SK-N-SH treated with all-trans-retinoic acid at 6 μM for 48 hours (cell line): Measurements from ENCODE around the gene CFDP1.

Source experiments
- ATAC-seq: fragments of 200-7000 bp; cut with Tn5 transposase; 3 replicates; pipeline ENCODE4 v1.9.1; 2020; ENCODE audit warnings: mild to moderate bottlenecking, moderate library complexity
- ARNTL ChIP-seq: fragments of 450-650 bp; formaldehyde crosslinking; IDR thresholded peaks from 2 replicates; pipeline ENCODE4 v1.5.0; 2020; ENCODE audit warnings: low read depth, mild to moderate bottlenecking, moderate library complexity, borderline replicate concordance
- BACH2 ChIP-seq: fragments of 250-450 bp; sonication (Bioruptor Pico); IDR thresholded peaks from 2 replicates; pipeline ENCODE4 v1.9.0; 2021; ENCODE audit warnings: mild to moderate bottlenecking, borderline replicate concordance
- CREB5 ChIP-seq: fragments of 250-450 bp; sonication (Bioruptor Pico); IDR thresholded peaks from 2 replicates; pipeline ENCODE4 v1.5.1; 2020; ENCODE audit warnings: low read depth, mild to moderate bottlenecking, moderate library complexity
- CSDC2 ChIP-seq: fragments of 250-450 bp; sonication (Bioruptor Pico); IDR thresholded peaks from 2 replicates; pipeline ENCODE4 v1.5.0; 2020; ENCODE audit warnings: mild to moderate bottlenecking, moderate library complexity
- CSRNP3 ChIP-seq: fragments of 250-450 bp; sonication (Bioruptor Pico); IDR thresholded peaks from 2 replicates; pipeline ENCODE4 v1.5.1; 2021; ENCODE audit warnings: mild to moderate bottlenecking, moderate library complexity
- ESRRG ChIP-seq: fragments of 250-450 bp; sonication (Bioruptor Pico); IDR thresholded peaks from 2 replicates; pipeline ENCODE4 v1.6.1; 2021; ENCODE audit warnings: mild to moderate bottlenecking
- GLIS3 ChIP-seq: fragments of 250-450 bp; sonication (Bioruptor Pico); IDR thresholded peaks from 2 replicates; pipeline ENCODE4 v1.5.0; 2020; ENCODE audit warnings: mild to moderate bottlenecking, moderate library complexity
- ISL1 ChIP-seq: fragments of 250-450 bp; sonication (Bioruptor Pico); IDR thresholded peaks from 2 replicates; pipeline ENCODE4 v2.1.2; 2022; ENCODE audit warnings: mild to moderate bottlenecking, moderate library complexity
- OSR1 ChIP-seq: fragments of 250-450 bp; sonication (Bioruptor Pico); IDR thresholded peaks from 2 replicates; pipeline ENCODE4 v1.8.0; 2022; ENCODE audit warnings: moderate library complexity, mild to moderate bottlenecking, inconsistent platforms
- SNAI2 ChIP-seq: fragments of 250-450 bp; sonication (Bioruptor Pico); IDR thresholded peaks from 2 replicates; pipeline ENCODE4 v1.5.0; 2020; ENCODE audit warnings: mild to moderate bottlenecking, moderate library complexity
- TCF4 ChIP-seq: fragments of 250-450 bp; sonication (Bioruptor Pico); IDR thresholded peaks from 2 replicates; pipeline ENCODE4 v1.8.0; 2021; ENCODE audit warnings: mild to moderate bottlenecking, moderate library complexity, borderline replicate concordance
- TOX ChIP-seq: fragments of 250-450 bp; sonication (Bioruptor Pico); IDR thresholded peaks from 2 replicates; pipeline ENCODE4 v1.8.0; 2021; ENCODE audit warnings: mild to moderate bottlenecking, moderate library complexity, borderline replicate concordance
- ZC3H10 ChIP-seq: fragments of 250-450 bp; sonication (Bioruptor Pico); IDR thresholded peaks from 2 replicates; pipeline ENCODE4 v1.5.1; 2021; ENCODE audit warnings: mild to moderate bottlenecking, moderate library complexity
- ZFP3 ChIP-seq: fragments of 250-450 bp; sonication (Bioruptor Pico); IDR thresholded peaks from 2 replicates; pipeline ENCODE4 v1.5.0; 2020; ENCODE audit warnings: mild to moderate bottlenecking, moderate library complexity
- ZNF70 ChIP-seq: fragments of 450-650 bp; formaldehyde crosslinking; IDR thresholded peaks from 2 replicates; pipeline ENCODE4 v1.5.0; 2020; ENCODE audit warnings: mild to moderate bottlenecking, moderate library complexity
- TF ChIP-seq, protein P1 (sequence below): fragments of 250-450 bp; sonication (Bioruptor Pico); IDR thresholded peaks from 2 replicates; pipeline ENCODE4 v1.5.0; 2020; ENCODE audit warnings: mild to moderate bottlenecking, moderate library complexity

The CFDP1 gene

GRCh38 chr16:75379911-75380847 lies 53.1 kb downstream of the CFDP1 start:
- TF ChIP-seq CSDC2 (CRISPR knock-in tag): no peak
- TF ChIP-seq ZFP3 (CRISPR knock-in tag): no peak
- TF ChIP-seq ZC3H10 (CRISPR knock-in tag): no peak
- TF ChIP-seq OSR1 (CRISPR knock-in tag): no peak
- no peak for TF ChIP-seq CREB5 (CRISPR knock-in tag)
- no peak for ATAC-seq

GRCh38 chr16:75379339-75379738 lies 54.0 kb downstream of the CFDP1 start:
- TF ChIP-seq ESRRG (no peak), GLIS3 (CRISPR knock-in tag) (no peak), CSDC2 (CRISPR knock-in tag) (no peak), ARNTL (CRISPR knock-in tag) (no peak)
- TF ChIP-seq, all 23 proteins: peak for 0
- ATAC-seq: no peak

GRCh38 chr16:75378616-75379015 lies 54.7 kb downstream of the CFDP1 start:
- no peak for TF ChIP-seq CSRNP3 (CRISPR knock-in tag)
- TF ChIP-seq BACH2: no peak
- TF ChIP-seq TCF4 (CRISPR knock-in tag): no peak
- TF ChIP-seq ZNF70: no peak
- TF ChIP-seq, protein P1, sequence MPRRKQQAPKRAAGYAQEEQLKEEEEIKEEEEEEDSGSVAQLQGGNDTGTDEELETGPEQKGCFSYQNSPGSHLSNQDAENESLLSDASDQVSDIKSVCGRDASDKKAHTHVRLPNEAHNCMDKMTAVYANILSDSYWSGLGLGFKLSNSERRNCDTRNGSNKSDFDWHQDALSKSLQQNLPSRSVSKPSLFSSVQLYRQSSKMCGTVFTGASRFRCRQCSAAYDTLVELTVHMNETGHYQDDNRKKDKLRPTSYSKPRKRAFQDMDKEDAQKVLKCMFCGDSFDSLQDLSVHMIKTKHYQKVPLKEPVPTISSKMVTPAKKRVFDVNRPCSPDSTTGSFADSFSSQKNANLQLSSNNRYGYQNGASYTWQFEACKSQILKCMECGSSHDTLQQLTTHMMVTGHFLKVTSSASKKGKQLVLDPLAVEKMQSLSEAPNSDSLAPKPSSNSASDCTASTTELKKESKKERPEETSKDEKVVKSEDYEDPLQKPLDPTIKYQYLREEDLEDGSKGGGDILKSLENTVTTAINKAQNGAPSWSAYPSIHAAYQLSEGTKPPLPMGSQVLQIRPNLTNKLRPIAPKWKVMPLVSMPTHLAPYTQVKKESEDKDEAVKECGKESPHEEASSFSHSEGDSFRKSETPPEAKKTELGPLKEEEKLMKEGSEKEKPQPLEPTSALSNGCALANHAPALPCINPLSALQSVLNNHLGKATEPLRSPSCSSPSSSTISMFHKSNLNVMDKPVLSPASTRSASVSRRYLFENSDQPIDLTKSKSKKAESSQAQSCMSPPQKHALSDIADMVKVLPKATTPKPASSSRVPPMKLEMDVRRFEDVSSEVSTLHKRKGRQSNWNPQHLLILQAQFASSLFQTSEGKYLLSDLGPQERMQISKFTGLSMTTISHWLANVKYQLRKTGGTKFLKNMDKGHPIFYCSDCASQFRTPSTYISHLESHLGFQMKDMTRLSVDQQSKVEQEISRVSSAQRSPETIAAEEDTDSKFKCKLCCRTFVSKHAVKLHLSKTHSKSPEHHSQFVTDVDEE: no peak

DNA sequence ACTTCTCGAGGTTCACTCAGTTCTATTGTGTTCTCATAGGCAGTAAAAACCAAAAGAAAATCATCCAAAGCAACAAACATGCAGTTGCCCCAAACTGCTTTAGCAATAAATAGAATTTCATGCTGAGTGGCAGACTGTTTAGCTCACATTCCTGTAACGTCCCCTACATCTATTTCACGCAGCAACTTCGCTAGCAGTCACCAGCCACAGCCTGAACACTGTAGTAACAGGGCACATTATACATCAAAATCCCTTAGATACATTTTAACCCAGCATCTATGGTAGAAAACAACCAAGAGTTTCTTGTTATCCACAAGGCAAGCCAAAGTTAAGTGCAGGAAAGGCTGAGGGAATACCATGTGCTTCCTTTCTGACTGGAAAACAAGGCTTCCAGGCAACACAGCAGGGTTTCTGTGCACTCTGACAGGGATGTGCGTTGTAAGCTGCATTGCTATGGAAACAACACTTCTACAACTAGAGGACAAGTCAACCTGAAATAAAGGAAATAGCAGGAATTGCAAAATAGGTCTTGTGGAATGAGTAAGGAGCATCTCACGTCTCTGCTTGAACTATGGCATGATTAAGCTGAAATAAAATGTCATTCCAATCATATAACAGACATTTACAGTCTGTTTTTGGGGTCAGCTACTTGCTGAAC lies 55.4 kb downstream of the CFDP1 start:
- ATAC-seq: peak; percentile 97

More at GRCh38 chr16:75378616-75379015, 54.7 kb downstream of the CFDP1 start:
- no peak for ATAC-seq

GRCh38 chr16:75376475-75377161 lies 56.7 kb downstream of the CFDP1 start:
- TF ChIP-seq CSDC2 (CRISPR knock-in tag) (no peak), ZFP3 (CRISPR knock-in tag) (no peak), ESRRG (no peak), GLIS3 (CRISPR knock-in tag) (no peak)
- TF ChIP-seq, all 23 proteins: peak for 0
- ATAC-seq: no peak

More for the DNA sequence above, 55.4 kb downstream of the CFDP1 start:
- TF ChIP-seq CSDC2 (CRISPR knock-in tag): 0 out of 2 replicates have a peak, but pooled peaks have one; percentile 62
- 0 out of 2 replicates have a peak, but pooled peaks have one; percentile 34 for TF ChIP-seq ISL1
- TF ChIP-seq TOX (CRISPR knock-in tag): no peak
- TF ChIP-seq ARNTL (CRISPR knock-in tag): no peak

GRCh38 chr16:75374388-75374787 lies 58.9 kb downstream of the CFDP1 start:
- TF ChIP-seq, protein P1: no peak
- TF ChIP-seq OSR1 (CRISPR knock-in tag) (no peak), SNAI2 (CRISPR knock-in tag) (no peak), ARNTL (CRISPR knock-in tag) (no peak)
- TF ChIP-seq, all 23 proteins: peak for 0
- ATAC-seq: no peak
